GM21619 (cell line): ENCODE measurements around the gene BAIAP2L1.
A peak's percentile ranks its signal among the peaks of the same experiment; 100 is the strongest.

ENCODE experiments used
- ATAC-seq: cut with Tn5 transposase; IDR thresholded peaks from one replicate; pipeline ENCODE4 v1.9.1; 2021; ENCODE audit not compliant: unreplicated experiment

The BAIAP2L1 gene

DNA sequence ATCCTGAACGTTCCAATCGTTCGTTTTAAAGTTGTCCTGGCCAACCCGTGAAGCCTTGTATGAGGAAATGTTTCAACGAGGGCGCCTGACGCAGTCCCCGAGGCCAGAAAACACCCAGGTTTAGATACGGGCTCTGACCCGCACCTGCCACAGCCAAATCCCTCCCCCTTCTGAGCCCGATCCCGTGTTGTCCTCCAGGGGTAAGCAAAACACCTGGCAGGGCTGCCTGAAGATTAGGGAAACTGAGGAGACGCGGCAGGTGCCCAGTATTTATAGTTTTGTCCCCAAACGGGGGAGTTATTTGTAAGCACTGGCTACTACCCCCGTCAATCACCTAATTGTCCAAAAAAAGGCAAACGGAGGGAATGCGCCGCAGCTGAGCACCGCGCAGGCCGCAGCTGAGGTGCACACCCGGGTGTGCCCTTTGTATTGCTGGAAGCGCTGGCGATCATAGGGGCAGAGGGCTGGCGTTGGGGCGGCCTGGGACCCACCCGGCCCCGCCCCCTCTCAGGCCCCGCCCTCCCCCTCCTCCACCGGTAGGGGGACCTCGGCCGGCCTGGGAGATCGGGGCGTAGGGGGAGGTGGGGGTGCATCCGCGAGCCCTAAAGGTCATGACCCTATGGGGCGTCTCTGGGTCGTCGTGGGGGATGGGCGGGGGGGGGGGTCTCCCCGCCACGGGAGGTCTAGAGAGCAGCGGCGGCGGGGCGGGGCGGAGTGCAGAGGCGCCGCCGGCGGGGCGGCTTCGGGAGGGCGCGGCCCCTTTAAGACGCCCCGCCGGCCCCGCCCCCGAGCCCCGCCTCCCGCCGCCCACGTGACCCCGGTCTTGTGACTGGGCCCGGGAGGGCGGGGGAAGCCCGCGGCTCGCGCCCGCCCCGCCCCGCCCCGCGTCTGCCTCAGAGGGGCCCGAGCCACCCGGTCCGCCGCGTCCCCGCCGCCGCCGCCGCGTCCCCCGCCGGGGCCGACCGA lies 119.8 kb downstream of the BAIAP2L1 start, which contains the start of gene BRI3:
Gene BRI3, plus strand, starts transcription at position 896 of the 966 bp plus-strand sequence. CDS start 110 bp downstream, outside the sequence.
- peak; percentile 75 for ATAC-seq

GRCh38 chr7:98280296-98280695 lies 120.6 kb downstream of the BAIAP2L1 start:
- ATAC-seq = no peak

- ATAC-seq = no peak
These were observed 122.0 kb downstream of the BAIAP2L1 start for GRCh38 chr7:98278936-98279335.

DNA sequence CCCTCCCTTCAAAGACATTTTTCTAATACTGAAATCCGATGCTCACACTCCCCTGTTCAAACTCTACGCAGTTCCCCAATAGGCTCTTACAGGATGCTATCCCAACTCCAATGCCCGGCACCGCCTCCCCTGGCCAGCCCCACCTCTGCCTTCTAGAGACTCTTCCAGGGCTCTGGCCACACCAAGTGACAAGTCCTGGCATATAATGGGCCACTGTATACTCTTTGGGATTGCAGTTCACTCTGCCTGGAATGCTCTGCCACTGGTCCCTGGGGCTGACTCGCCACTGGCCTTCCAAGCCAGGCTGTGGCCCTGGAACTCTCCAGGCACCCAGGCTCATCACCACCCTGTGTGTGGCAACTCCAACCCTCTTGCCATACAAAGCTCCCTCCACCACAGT lies 122.5 kb downstream of the BAIAP2L1 start:
- ATAC-seq = no peak

- ATAC-seq = no peak
These were observed 124.6 kb downstream of the BAIAP2L1 start for GRCh38 chr7:98276241-98276761.

DNA sequence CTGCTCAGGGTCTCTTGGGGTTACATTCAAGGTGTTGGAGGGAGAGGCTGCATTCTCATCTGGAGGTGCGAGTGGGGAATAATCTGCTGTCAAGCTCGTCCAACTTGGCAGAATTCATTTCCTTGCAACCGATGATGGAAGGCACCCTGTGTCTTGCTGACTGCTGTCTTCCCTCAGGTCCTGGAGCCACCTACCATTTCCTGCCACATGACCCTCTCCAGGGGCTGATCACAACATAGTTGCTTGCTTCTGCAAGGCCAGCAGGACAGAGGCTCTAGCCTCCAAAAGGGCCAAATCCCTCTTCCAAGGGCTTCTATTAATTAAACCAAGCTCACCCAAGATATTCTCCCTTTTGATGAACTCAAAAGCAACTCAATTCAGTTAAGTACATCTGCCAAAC lies 133.6 kb downstream of the BAIAP2L1 start:
- ATAC-seq = no peak

- no peak for ATAC-seq
These were observed 134.1 kb downstream of the BAIAP2L1 start for GRCh38 chr7:98266840-98267239.

GRCh38 chr7:98265841-98266271 lies 135.0 kb downstream of the BAIAP2L1 start:
- ATAC-seq = no peak

GRCh38 chr7:98257701-98258100 lies 143.2 kb downstream of the BAIAP2L1 start:
- no peak for ATAC-seq

DNA sequence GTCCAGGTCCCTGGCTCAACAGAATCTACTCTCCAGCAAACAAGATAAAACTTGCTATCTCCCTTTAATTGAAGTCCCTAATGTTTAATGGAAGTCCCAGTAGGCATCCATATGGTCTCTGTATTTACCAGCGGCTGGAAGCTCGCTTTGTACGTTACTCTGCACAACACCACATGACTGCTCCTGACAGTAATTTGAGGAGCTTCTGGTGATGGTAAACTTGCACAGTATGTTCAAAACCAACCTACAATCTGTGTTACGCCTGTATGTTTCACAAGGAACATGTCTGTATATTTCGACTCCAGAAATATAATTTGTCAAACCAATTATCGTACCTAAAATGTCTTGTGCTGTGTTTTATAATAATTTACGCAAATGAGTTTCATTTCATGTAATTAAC lies 144.5 kb downstream of the BAIAP2L1 start:
- no peak for ATAC-seq

DNA sequence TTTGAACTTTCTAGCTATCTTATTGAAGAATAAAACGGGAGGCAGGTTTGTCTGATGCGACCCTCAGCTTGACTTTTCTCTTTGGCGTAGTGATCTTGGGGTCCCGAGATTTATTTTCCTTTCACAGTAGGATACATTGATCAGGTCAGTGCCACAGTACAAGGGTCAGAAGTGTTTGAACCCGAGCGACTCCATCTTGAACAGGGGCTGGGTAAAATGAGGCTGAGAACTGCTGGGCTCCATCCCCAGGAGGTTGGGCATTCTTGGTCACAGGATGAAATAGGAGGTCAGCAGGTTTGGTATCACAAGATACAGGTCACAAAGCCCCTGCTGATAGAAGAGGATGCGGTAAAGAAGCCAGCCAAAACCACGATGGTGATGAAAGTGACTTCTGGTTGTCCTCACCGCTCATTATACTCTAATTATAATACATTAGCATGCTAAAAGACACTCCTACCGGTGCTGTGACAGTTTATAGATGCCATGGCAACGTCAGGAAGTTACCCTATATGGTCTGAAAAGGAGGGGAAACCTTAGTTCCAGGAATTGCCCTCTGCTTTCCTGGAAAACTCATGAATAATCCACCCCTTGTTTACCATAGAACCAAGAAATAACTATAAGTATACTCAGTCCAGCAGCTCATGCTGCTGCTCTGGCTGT lies 145.8 kb downstream of the BAIAP2L1 start:
- ATAC-seq = no peak

GRCh38 chr7:98254516-98254915 lies 146.4 kb downstream of the BAIAP2L1 start:
- no peak for ATAC-seq

- ATAC-seq = no peak
These were observed 148.3 kb downstream of the BAIAP2L1 start for GRCh38 chr7:98252425-98253054.

DNA sequence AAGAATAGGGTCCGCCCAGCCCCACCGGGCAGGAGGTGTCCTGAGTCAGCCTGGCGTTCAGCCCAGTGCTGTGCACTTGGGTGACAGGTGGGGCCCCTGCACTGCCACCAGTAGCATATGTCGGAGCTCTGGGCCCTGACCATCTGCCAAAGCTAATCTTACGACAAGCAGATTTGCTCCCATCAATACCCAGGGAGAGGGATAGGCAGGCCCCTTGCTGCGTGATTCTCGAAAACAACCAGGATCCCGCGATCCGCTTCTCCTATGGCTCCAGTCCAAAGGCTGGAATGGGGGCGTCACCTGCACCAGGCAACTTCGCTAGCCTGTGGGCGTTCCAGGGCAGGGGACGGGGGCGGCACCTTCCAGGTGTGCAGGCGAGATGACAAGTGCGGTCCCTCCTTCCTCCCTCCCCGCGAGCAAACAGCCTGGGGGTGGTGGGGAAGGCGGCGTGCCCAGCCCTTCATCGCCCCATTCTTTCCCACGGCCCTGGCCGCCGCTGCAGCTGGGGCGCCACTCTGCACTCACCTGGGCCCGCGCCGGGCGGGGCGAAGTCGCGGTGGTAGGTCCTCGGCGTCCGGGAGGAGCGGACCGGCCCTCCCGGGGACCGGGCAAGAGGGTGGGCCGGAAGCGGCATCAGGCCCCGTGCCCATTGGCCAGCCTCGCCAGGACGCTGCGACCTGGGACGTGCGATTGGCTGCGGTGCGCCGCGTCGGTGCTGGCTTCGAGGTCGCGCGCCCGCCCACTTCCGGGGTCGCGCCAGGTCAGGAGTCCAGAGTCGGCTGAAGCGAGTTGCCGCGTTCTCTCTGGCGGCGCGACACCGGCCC lies 149.1 kb downstream of the BAIAP2L1 start, which contains the start of gene TECPR1:
Gene TECPR1, minus strand, starts transcription at position 632 of the 824 bp plus-strand sequence. CDS start 6,086 bp downstream, outside the sequence.
- peak; percentile 96 for ATAC-seq

GRCh38 chr7:98251231-98251600 lies 149.7 kb downstream of the BAIAP2L1 start:
- peak; percentile 26 for ATAC-seq

DNA sequence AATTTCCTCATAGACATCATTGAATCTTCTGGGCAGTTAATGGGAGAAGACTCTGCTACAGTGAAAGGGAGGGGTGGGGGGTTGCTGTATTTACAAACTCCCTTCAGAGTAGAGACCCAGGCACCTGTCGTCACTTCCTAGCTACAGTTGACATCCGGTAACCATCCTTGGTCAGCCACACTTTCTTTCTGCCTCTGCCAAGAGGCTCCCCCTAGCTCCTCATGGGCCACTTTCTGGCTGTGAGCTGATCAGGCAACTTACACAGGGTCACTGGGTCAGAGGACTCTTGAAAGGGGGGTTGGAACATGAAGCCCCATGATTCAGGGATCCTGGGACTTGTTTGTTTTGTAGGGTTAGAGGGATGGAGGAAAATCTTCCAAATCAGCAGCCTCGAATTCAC lies 150.1 kb downstream of the BAIAP2L1 start:
- peak; percentile 24 for ATAC-seq

GRCh38 chr7:98249106-98249505 lies 151.8 kb downstream of the BAIAP2L1 start:
- ATAC-seq = no peak

DNA sequence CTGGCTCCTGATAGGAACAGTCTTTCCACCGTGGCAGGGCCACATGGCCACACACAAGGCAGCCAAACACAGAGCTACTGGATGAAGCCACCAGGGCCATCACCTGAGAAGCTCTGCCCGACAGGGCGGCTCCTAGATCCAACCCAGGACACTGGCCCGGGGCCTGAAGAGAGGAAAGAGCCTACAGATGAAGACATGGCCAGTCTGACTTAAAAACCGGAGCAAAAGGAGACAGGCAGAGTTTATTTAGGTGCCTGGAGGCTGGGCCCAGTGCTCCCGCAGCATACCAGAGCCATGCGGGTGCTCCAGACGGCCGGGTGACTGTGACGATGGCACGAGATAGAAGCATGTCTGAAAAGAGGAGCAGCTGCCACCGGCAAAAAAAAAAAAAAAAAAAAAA lies 152.7 kb downstream of the BAIAP2L1 start:
- no peak for ATAC-seq

GRCh38 chr7:98244871-98245270 lies 156.0 kb downstream of the BAIAP2L1 start:
- ATAC-seq = no peak

DNA sequence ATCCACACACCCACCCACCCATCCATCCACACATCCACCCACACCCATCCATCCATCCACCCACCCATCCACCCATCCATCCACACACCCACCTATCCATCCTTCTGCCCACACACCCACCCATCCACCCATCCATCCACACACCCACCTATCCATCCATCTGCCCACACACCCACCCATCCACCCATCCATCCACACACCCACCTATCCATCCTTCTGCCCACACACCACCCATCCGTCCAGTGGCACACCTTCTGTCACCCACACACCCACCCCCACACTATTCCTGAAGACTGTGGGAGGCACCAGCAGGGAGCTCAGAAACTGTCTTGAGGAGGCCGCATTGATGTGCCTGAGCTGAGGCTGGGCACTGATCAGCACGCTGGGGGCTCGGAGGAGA lies 158.0 kb downstream of the BAIAP2L1 start:
- no peak for ATAC-seq
